Loucy (cell line): ENCODE measurements around the gene PRSS12.

Source experiments
- EZH2phosphoT487 ChIP-seq: fragments of 200-600 bp; IDR thresholded peaks from 2 replicates; pipeline ENCODE4 v1.6.1; 2018; ENCODE audit warnings: antibody characterized with exemption, mild to moderate bottlenecking, moderate library complexity, borderline replicate concordance
- TF ChIP-seq, protein P1 (sequence below): fragments of 200-600 bp; sonication (generic); conservative IDR thresholded peaks from 2 replicates; pipeline ENCODE4 v1.5.1; 2014; ENCODE audit warnings: mild to moderate bottlenecking, antibody characterized with exemption, low read length

GRCh38 chr4:118344801-118345200 is 8.0 kb downstream of the PRSS12 start:
- TF ChIP-seq, protein P1, sequence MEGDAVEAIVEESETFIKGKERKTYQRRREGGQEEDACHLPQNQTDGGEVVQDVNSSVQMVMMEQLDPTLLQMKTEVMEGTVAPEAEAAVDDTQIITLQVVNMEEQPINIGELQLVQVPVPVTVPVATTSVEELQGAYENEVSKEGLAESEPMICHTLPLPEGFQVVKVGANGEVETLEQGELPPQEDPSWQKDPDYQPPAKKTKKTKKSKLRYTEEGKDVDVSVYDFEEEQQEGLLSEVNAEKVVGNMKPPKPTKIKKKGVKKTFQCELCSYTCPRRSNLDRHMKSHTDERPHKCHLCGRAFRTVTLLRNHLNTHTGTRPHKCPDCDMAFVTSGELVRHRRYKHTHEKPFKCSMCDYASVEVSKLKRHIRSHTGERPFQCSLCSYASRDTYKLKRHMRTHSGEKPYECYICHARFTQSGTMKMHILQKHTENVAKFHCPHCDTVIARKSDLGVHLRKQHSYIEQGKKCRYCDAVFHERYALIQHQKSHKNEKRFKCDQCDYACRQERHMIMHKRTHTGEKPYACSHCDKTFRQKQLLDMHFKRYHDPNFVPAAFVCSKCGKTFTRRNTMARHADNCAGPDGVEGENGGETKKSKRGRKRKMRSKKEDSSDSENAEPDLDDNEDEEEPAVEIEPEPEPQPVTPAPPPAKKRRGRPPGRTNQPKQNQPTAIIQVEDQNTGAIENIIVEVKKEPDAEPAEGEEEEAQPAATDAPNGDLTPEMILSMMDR, result no peak
- TF ChIP-seq EZH2phosphoT487, result no peak
